IMR-90 (cell line): ENCODE results near the gene KDR. TPM values are rescaled to one million over a fixed set of nuclear protein-coding genes. Genes with fewer than 3 reads are reported as not detected.

ENCODE experiments used
- ATAC-seq: fragments of 200-7000 bp; cut with Tn5 transposase; 2 replicates; pipeline ENCODE4 v1.9.1; 2020; ENCODE audit warnings: low read depth, mild to moderate bottlenecking, moderate library complexity
- BruUV-seq: library from RNA; stranded (reverse); fragments of 400-500 nt; replicated peaks from 2 replicates; lab custom pipeline; 2021; lab: Mats Ljungman, UMichigan
- CTCF ChIA-PET: fragments of 300-600 bp; formaldehyde crosslinking; extraction: SDS; loops from one replicate; lab custom pipeline; 2021; ENCODE audit warnings: antibody characterized with exemption; lab: Yijun Ruan, JAX
- POLR2A ChIA-PET: fragments of 300-600 bp; sonication (Branson Sonifier 250); formaldehyde crosslinking; loops from one replicate; lab custom pipeline; 2022; ENCODE audit warnings: antibody characterized with exemption; ENCODE audit not compliant: unreplicated experiment; lab: Charles Lee
- DNase-seq: peaks from one replicate; pipeline ENCODE4 v3.0.0; 2013
- H2AFZ ChIP-seq: replicated peaks from 2 replicates; pipeline ENCODE3; 2013; ENCODE audit warnings: low read length, mild to moderate bottlenecking; ENCODE audit not compliant: poor library complexity
- H2AK5ac ChIP-seq: 2 replicates; pipeline ENCODE4 v1.6.1; 2013; ENCODE audit warnings: low read depth, low read length, inconsistent platforms
- H2AK9ac ChIP-seq: replicated peaks from 2 replicates; pipeline ENCODE3; 2013; ENCODE audit warnings: mild to moderate bottlenecking, low read depth, low read length, moderate library complexity; ENCODE audit not compliant: poor library complexity
- H2BK120ac ChIP-seq: 2 replicates; pipeline ENCODE4 v1.6.1; 2013; ENCODE audit warnings: low read depth, low read length, inconsistent platforms
- H2BK15ac ChIP-seq: 3 replicates; pipeline ENCODE4 v1.6.1; 2013; ENCODE audit warnings: low read depth, low read length, inconsistent platforms
- H2BK20ac ChIP-seq: 2 replicates; pipeline ENCODE4 v1.6.1; 2013; ENCODE audit warnings: low read depth, mild to moderate bottlenecking, inconsistent platforms, low read length, moderate library complexity
- H2BK5ac ChIP-seq: 2 replicates; pipeline ENCODE4 v1.6.1; 2013; ENCODE audit warnings: mild to moderate bottlenecking, low read depth, low read length, inconsistent platforms; ENCODE audit not compliant: poor library complexity, severe bottlenecking
- H3K14ac ChIP-seq: replicated peaks from 2 replicates; pipeline ENCODE4 v1.6.1; 2013; ENCODE audit warnings: low read depth, low read length, inconsistent platforms
- H3K18ac ChIP-seq: 2 replicates; pipeline ENCODE4 v1.6.1; 2013; ENCODE audit warnings: low read depth, low read length, control low read depth
- H3K23ac ChIP-seq: 2 replicates; pipeline ENCODE4 v1.6.1; 2013; ENCODE audit warnings: low read depth, low read length, inconsistent platforms
- H3K27ac ChIP-seq: 2 replicates; pipeline ENCODE4 v1.5.1; 2013; ENCODE audit warnings: mild to moderate bottlenecking, control low read depth, low read length; ENCODE audit not compliant: insufficient read depth
- H3K27me3 ChIP-seq: 2 replicates; pipeline ENCODE4 v1.6.1; 2013; ENCODE audit warnings: low read length; ENCODE audit not compliant: control insufficient read depth, insufficient read depth
- H3K36me3 ChIP-seq: 2 replicates; pipeline ENCODE4 v1.6.1; 2013; ENCODE audit warnings: low read length, mixed read lengths; ENCODE audit not compliant: control insufficient read depth, insufficient read depth
- H3K4ac ChIP-seq: 2 replicates; pipeline ENCODE4 v1.6.1; 2013; ENCODE audit warnings: low read depth, low read length, inconsistent platforms
- H3K4me1 ChIP-seq: 2 replicates; pipeline ENCODE4 v1.6.1; 2013; ENCODE audit warnings: low read length, mixed read lengths; ENCODE audit not compliant: control insufficient read depth, insufficient read depth
- H3K4me2 ChIP-seq: 2 replicates; pipeline ENCODE4 v1.6.1; 2013; ENCODE audit warnings: low read depth, mild to moderate bottlenecking, control low read depth, low read length, moderate library complexity
- H3K4me3 ChIP-seq: 2 replicates; pipeline ENCODE4 v1.5.1; 2013; ENCODE audit warnings: low read depth, mild to moderate bottlenecking, control low read depth, low read length, moderate library complexity; ENCODE audit not compliant: insufficient read depth
- H3K56ac ChIP-seq: 2 replicates; pipeline ENCODE4 v1.6.1; 2013; ENCODE audit warnings: low read length, inconsistent platforms; ENCODE audit not compliant: insufficient read depth; ENCODE audit errors: extremely low read depth
- H3K79me1 ChIP-seq, 2 experiments: 2 replicates each; pipeline ENCODE4 v1.6.1; 2013; ENCODE audit warnings: low read length in 2 of 2, inconsistent platforms in 1 of 2, low read depth in 1 of 2
- H3K9ac ChIP-seq: 2 replicates; pipeline ENCODE4 v1.6.1; 2013; ENCODE audit warnings: low read depth, low read length, control low read depth
- H3K9me1 ChIP-seq: 2 replicates; pipeline ENCODE4 v1.6.1; 2013; ENCODE audit warnings: low read length, inconsistent platforms; ENCODE audit not compliant: insufficient read depth
- H3K9me3 ChIP-seq: 2 replicates; pipeline ENCODE4 v1.6.1; 2013; ENCODE audit warnings: low read length; ENCODE audit not compliant: control insufficient read depth, insufficient read depth
- H4K20me1 ChIP-seq: 2 replicates; pipeline ENCODE4 v1.6.1; 2013; ENCODE audit warnings: low read length, inconsistent platforms; ENCODE audit not compliant: insufficient read depth
- H4K5ac ChIP-seq: 2 replicates; pipeline ENCODE4 v1.6.1; 2013; ENCODE audit warnings: mild to moderate bottlenecking, low read depth, low read length, control low read depth
- H4K8ac ChIP-seq, 2 experiments: 2 replicates each; pipeline ENCODE4 v1.6.1; 2013; ENCODE audit warnings: low read depth in 2 of 2, low read length in 2 of 2, control low read depth in 1 of 2, inconsistent platforms in 1 of 2
- H4K91ac ChIP-seq: 2 replicates; pipeline ENCODE4 v1.6.1; 2013; ENCODE audit warnings: low read depth, low read length, inconsistent platforms; ENCODE audit not compliant: insufficient read depth
- BHLHE40 ChIP-seq: fragments of 150-350 bp; IDR thresholded peaks from 2 replicates; pipeline ENCODE4 v1.6.1; 2016; ENCODE audit warnings: mild to moderate bottlenecking, low read depth, low read length
- CEBPB ChIP-seq: IDR thresholded peaks from 2 replicates; pipeline ENCODE4 v1.6.1; 2012; ENCODE audit warnings: low read depth, low read length, improper control_type of control experiment
- CHD1 ChIP-seq: IDR thresholded peaks from 2 replicates; pipeline ENCODE4 v1.6.1; 2012; ENCODE audit warnings: low read depth, low read length, improper control_type of control experiment
- CTCF ChIP-seq: conservative IDR thresholded peaks from 2 replicates; pipeline ENCODE4 v1.5.1; 2012; ENCODE audit warnings: mild to moderate bottlenecking, low read depth, low read length, improper control_type of control experiment
- ELK1 ChIP-seq: fragments of 150-350 bp; IDR thresholded peaks from 2 replicates; pipeline ENCODE4 v1.6.1; 2016; ENCODE audit warnings: low read depth, mild to moderate bottlenecking, low read length, moderate library complexity, borderline replicate concordance
- FOS ChIP-seq: fragments of 150-350 bp; IDR thresholded peaks from 2 replicates; pipeline ENCODE4 v1.6.1; 2016; ENCODE audit warnings: low read depth, low read length
- MAFK ChIP-seq: IDR thresholded peaks from 2 replicates; pipeline ENCODE4 v1.6.1; 2012; ENCODE audit warnings: low read depth, low read length, improper control_type of control experiment
- MAZ ChIP-seq: IDR thresholded peaks from 2 replicates; pipeline ENCODE4 v1.6.1; 2012; ENCODE audit warnings: low read depth, mild to moderate bottlenecking, low read length, improper control_type of control experiment, moderate library complexity, borderline replicate concordance
- MXI1 ChIP-seq: IDR thresholded peaks from 2 replicates; pipeline ENCODE4 v1.6.1; 2012; ENCODE audit warnings: low read depth, mild to moderate bottlenecking, low read length, moderate library complexity, borderline replicate concordance
- NFE2L2 ChIP-seq: fragments of 150-350 bp; IDR thresholded peaks from 2 replicates; pipeline ENCODE4 v1.6.1; 2016; ENCODE audit warnings: low read depth, mild to moderate bottlenecking, low read length
- POLR2A ChIP-seq: IDR thresholded peaks from 2 replicates; pipeline ENCODE4 v1.6.1; 2012; ENCODE audit warnings: mild to moderate bottlenecking, low read depth, low read length
- RAD21 ChIP-seq: IDR thresholded peaks from 2 replicates; pipeline ENCODE4 v1.6.1; 2012; ENCODE audit warnings: low read length, improper control_type of control experiment
- RCOR1 ChIP-seq: IDR thresholded peaks from 2 replicates; pipeline ENCODE4 v1.6.1; 2012; ENCODE audit warnings: mild to moderate bottlenecking, low read length, improper control_type of control experiment; ENCODE audit not compliant: insufficient replicate concordance
- RFX5 ChIP-seq: IDR thresholded peaks from 2 replicates; pipeline ENCODE4 v1.8.0; 2012; ENCODE audit warnings: low read depth, mild to moderate bottlenecking, low read length, moderate library complexity
- SMC3 ChIP-seq: fragments of 150-350 bp; IDR thresholded peaks from 2 replicates; pipeline ENCODE4 v1.6.1; 2016; ENCODE audit warnings: low read depth, mild to moderate bottlenecking, antibody characterized with exemption, low read length, moderate library complexity
- USF2 ChIP-seq: fragments of 150-350 bp; IDR thresholded peaks from 2 replicates; pipeline ENCODE4 v1.6.1; 2017; ENCODE audit warnings: mild to moderate bottlenecking, antibody characterized with exemption, low read length, low read depth
- WGBS, 2 experiments: methylation state at CpG; one replicate each; pipeline versions ENCODE4 v1.1.5 to v1.1.7; 2013; ENCODE audit warnings: missing lambda C conversion rate in 2 of 2; ENCODE audit not compliant: insufficient read length in 1 of 2; ENCODE audit errors: extremely low coverage in 2 of 2; 5-methylcytosine and 5-hydroxymethylcytosine counted together
- dilution Hi-C: fragments of 300-500 bp; cut with HindIII; formaldehyde crosslinking; loops from one replicate; pipeline ENCODE4 v1.14.3; 2018; ENCODE audit warnings: low sequenced_read_pairs; ENCODE audit not compliant: unreplicated experiment
- in situ Hi-C: fragments of 300-500 bp; cut with MboI; formaldehyde crosslinking; loops from 3 replicates; pipeline ENCODE4 v1.14.3; 2019; ENCODE audit warnings: low sequenced_read_pairs, inconsistent platforms, mixed read lengths
- intact Hi-C: fragments of 100-400 bp; cut with micrococcal nuclease; formaldehyde crosslinking; loops from 2 replicates; pipeline ENCODE4 v1.10.0; 2022
- polyA plus RNA-seq, 3 experiments: library from polyadenylated mRNA; depleted of rRNA; stranded (reverse); fragments of >200 nt; gene quantifications; 2 replicates each; pipeline ENCODE4 v1.2.3, GENCODE V29; 2012; ENCODE audit warnings: low replicate concordance in 1 of 3
- total RNA-seq: library from RNA; depleted of rRNA; stranded (reverse); fragments of >200 nt; gene quantifications from 2 replicates; pipeline ENCODE4 v1.2.3, GENCODE V29; 2012

KDR gene
- total and polyA plus RNA-seq, 2 of the 4 experiments (the other 2 are of a cell fraction), result not detected

GRCh38 chr4:55122235-55122634 lies 3.2 kb downstream of the KDR start:
- no peak overlapping the region for H2BK5ac ChIP-seq
- dilution Hi-C loops (no loop called here), intact Hi-C loops (no loop called here), in situ Hi-C loops (no loop called here)
- H3K9ac ChIP-seq, result no peak overlapping the region
- H4K20me1 ChIP-seq, result no peaks in the 10 kb centered on the region
- ChIA-PET CTCF (no interaction called here), POLR2A (no interaction called here)
- H3K9me1 ChIP-seq, result no peaks in the 10 kb centered on the region
- peaks cover 31% of the 10 kb centered on the region for H3K27me3 ChIP-seq
- BruUV-seq, result no TSS peak
- H2BK15ac ChIP-seq, result no peak overlapping the region
- no peak overlapping the region for H2AFZ ChIP-seq
- H3K79me1 ChIP-seq, result no peaks in the 10 kb centered on the region
- TF ChIP-seq ELK1, result no peak
- TF ChIP-seq USF2, result no peak
- no peak for TF ChIP-seq SMC3
- TF ChIP-seq RCOR1, result no peak
- TF ChIP-seq RAD21, result no peak
- TF ChIP-seq CEBPB, result no peak
- no peak for TF ChIP-seq RFX5
- TF ChIP-seq NFE2L2, result no peak
- no peak for TF ChIP-seq MAFK
- no peak for TF ChIP-seq MXI1
- no peak for TF ChIP-seq FOS
- no peak for TF ChIP-seq CHD1
- TF ChIP-seq BHLHE40, result no peak
- TF ChIP-seq CTCF, result no peak
- no peak for TF ChIP-seq MAZ
- TF ChIP-seq POLR2A, result no peak
- H2BK20ac ChIP-seq, result no peak overlapping the region
- no peak overlapping the region for H3K14ac ChIP-seq
- no peaks in the 10 kb centered on the region for H3K9me3 ChIP-seq
- H4K91ac ChIP-seq, result no peak overlapping the region
- no peak overlapping the region for H2AK5ac ChIP-seq
- H2BK120ac ChIP-seq, result no peak overlapping the region
- no peak overlapping the region for H3K4me3 ChIP-seq
- H3K27ac ChIP-seq, result no peak overlapping the region
- H4K5ac ChIP-seq, result no peak overlapping the region
- H3K23ac ChIP-seq, result no peak overlapping the region
- H2AK9ac ChIP-seq, result no peak overlapping the region
- DNase-seq (no peak), ATAC-seq (no peak)
- no peak overlapping the region for H3K4ac ChIP-seq
- no peak overlapping the region for H3K18ac ChIP-seq
- H3K56ac ChIP-seq, result no peak overlapping the region
- no peak overlapping the region for H3K4me2 ChIP-seq
- H3K4me1 ChIP-seq, result no peaks in the 10 kb centered on the region
- H4K8ac ChIP-seq, result no peak overlapping the region
- no CpG with 5 or more reads among the region's 2 CpGs for WGBS, 2 experiments
- no peaks in the 10 kb centered on the region for H3K36me3 ChIP-seq
